ENCODE data around the gene GPRC5A.

- TF ChIP-seq POLR2A (IDR thresholded peaks at IDR 0.05) (no peak), CTCF (IDR thresholded peaks at IDR 0.05) (no peak)
Measured at GRCh38 chr12:12892681-12893141, 1.3 kb downstream of the GPRC5A start.
